SK-N-SH treated with all-trans-retinoic acid at 6 μM for 48 hours (cell line): Measurements from ENCODE around the gene ABR.

Experiments
- ATAC-seq: fragments of 200-7000 bp; cut with Tn5 transposase; 3 replicates; pipeline ENCODE4 v1.9.1; 2020; ENCODE audit warnings: mild to moderate bottlenecking, moderate library complexity
- ARNTL ChIP-seq: fragments of 450-650 bp; formaldehyde crosslinking; IDR thresholded peaks from 2 replicates; pipeline ENCODE4 v1.5.0; 2020; ENCODE audit warnings: low read depth, mild to moderate bottlenecking, moderate library complexity, borderline replicate concordance
- BACH2 ChIP-seq: fragments of 250-450 bp; sonication (Bioruptor Pico); IDR thresholded peaks from 2 replicates; pipeline ENCODE4 v1.9.0; 2021; ENCODE audit warnings: mild to moderate bottlenecking, borderline replicate concordance
- CREB5 ChIP-seq: fragments of 250-450 bp; sonication (Bioruptor Pico); IDR thresholded peaks from 2 replicates; pipeline ENCODE4 v1.5.1; 2020; ENCODE audit warnings: low read depth, mild to moderate bottlenecking, moderate library complexity
- CSDC2 ChIP-seq: fragments of 250-450 bp; sonication (Bioruptor Pico); IDR thresholded peaks from 2 replicates; pipeline ENCODE4 v1.5.0; 2020; ENCODE audit warnings: mild to moderate bottlenecking, moderate library complexity
- CSRNP3 ChIP-seq: fragments of 250-450 bp; sonication (Bioruptor Pico); IDR thresholded peaks from 2 replicates; pipeline ENCODE4 v1.5.1; 2021; ENCODE audit warnings: mild to moderate bottlenecking, moderate library complexity
- GLIS3 ChIP-seq: fragments of 250-450 bp; sonication (Bioruptor Pico); IDR thresholded peaks from 2 replicates; pipeline ENCODE4 v1.5.0; 2020; ENCODE audit warnings: mild to moderate bottlenecking, moderate library complexity
- OSR1 ChIP-seq: fragments of 250-450 bp; sonication (Bioruptor Pico); IDR thresholded peaks from 2 replicates; pipeline ENCODE4 v1.8.0; 2022; ENCODE audit warnings: moderate library complexity, mild to moderate bottlenecking, inconsistent platforms
- PATZ1 ChIP-seq: fragments of 250-450 bp; sonication (Bioruptor Pico); IDR thresholded peaks from 2 replicates; pipeline ENCODE4 v1.8.0; 2020; ENCODE audit warnings: mild to moderate bottlenecking, moderate library complexity, borderline replicate concordance
- POU6F1 ChIP-seq: fragments of 250-450 bp; sonication (Bioruptor Pico); IDR thresholded peaks from 2 replicates; pipeline ENCODE4 v1.8.0; 2021; ENCODE audit warnings: low read depth, mild to moderate bottlenecking, moderate library complexity, borderline replicate concordance
- TCF4 ChIP-seq: fragments of 250-450 bp; sonication (Bioruptor Pico); IDR thresholded peaks from 2 replicates; pipeline ENCODE4 v1.8.0; 2021; ENCODE audit warnings: mild to moderate bottlenecking, moderate library complexity, borderline replicate concordance
- TOX ChIP-seq: fragments of 250-450 bp; sonication (Bioruptor Pico); IDR thresholded peaks from 2 replicates; pipeline ENCODE4 v1.8.0; 2021; ENCODE audit warnings: mild to moderate bottlenecking, moderate library complexity, borderline replicate concordance
- TSHZ2 ChIP-seq: fragments of 250-450 bp; sonication (Bioruptor Pico); IDR thresholded peaks from 2 replicates; pipeline ENCODE4 v1.5.0; 2020; ENCODE audit warnings: mild to moderate bottlenecking, moderate library complexity
- ZC3H10 ChIP-seq: fragments of 250-450 bp; sonication (Bioruptor Pico); IDR thresholded peaks from 2 replicates; pipeline ENCODE4 v1.5.1; 2021; ENCODE audit warnings: mild to moderate bottlenecking, moderate library complexity
- ZFP3 ChIP-seq: fragments of 250-450 bp; sonication (Bioruptor Pico); IDR thresholded peaks from 2 replicates; pipeline ENCODE4 v1.5.0; 2020; ENCODE audit warnings: mild to moderate bottlenecking, moderate library complexity
- ZFP30 ChIP-seq: fragments of 450-650 bp; formaldehyde crosslinking; IDR thresholded peaks from 2 replicates; pipeline ENCODE4 v1.5.0; 2022; ENCODE audit warnings: mild to moderate bottlenecking, moderate library complexity
- ZNF565 ChIP-seq: fragments of 450-650 bp; formaldehyde crosslinking; conservative IDR thresholded peaks from 2 replicates; pipeline ENCODE4 v1.5.0; 2020; ENCODE audit warnings: low read depth, mild to moderate bottlenecking, moderate library complexity
- ZNF70 ChIP-seq: fragments of 450-650 bp; formaldehyde crosslinking; IDR thresholded peaks from 2 replicates; pipeline ENCODE4 v1.5.0; 2020; ENCODE audit warnings: mild to moderate bottlenecking, moderate library complexity
- ZNF8 ChIP-seq: fragments of 450-650 bp; formaldehyde crosslinking; IDR thresholded peaks from 2 replicates; pipeline ENCODE4 v1.5.0; 2020; ENCODE audit warnings: mild to moderate bottlenecking, moderate library complexity

The ABR gene

GRCh38 chr17:1125788-1126145, 54.0 kb downstream of the ABR start:
- TF ChIP-seq ZFP30 (CRISPR knock-in tag): no peak
- no peak for TF ChIP-seq GLIS3 (CRISPR knock-in tag)
- no peak for TF ChIP-seq CSDC2
- TF ChIP-seq POU6F1 (CRISPR knock-in tag): no peak
- TF ChIP-seq ZNF8 (CRISPR knock-in tag): no peak
- TF ChIP-seq ZC3H10 (CRISPR knock-in tag): no peak
- TF ChIP-seq ZFP3 (CRISPR knock-in tag): no peak
- ATAC-seq: no peak

GRCh38 chr17:1124896-1125787, 54.6 kb downstream of the ABR start:
- TF ChIP-seq CSDC2 (no peak), TOX (CRISPR knock-in tag) (no peak), CSRNP3 (no peak), TSHZ2 (CRISPR knock-in tag) (no peak), PATZ1 (CRISPR knock-in tag) (no peak), ZNF565 (CRISPR knock-in tag) (no peak), ZNF70 (CRISPR knock-in tag) (no peak), TCF4 (CRISPR knock-in tag) (no peak), GLIS3 (CRISPR knock-in tag) (no peak), ZNF8 (CRISPR knock-in tag) (no peak), CREB5 (no peak)
- TF ChIP-seq, all 23 proteins: peak for 0

GRCh38 chr17:1123921-1124715, 55.7 kb downstream of the ABR start:
- TF ChIP-seq ZNF70 (CRISPR knock-in tag): no peak
- no peak for TF ChIP-seq OSR1 (CRISPR knock-in tag)
- no peak for TF ChIP-seq POU6F1 (CRISPR knock-in tag)
- TF ChIP-seq ZC3H10 (CRISPR knock-in tag): no peak
- TF ChIP-seq ARNTL (CRISPR knock-in tag): no peak
- TF ChIP-seq PATZ1 (CRISPR knock-in tag): no peak
- TF ChIP-seq TOX (CRISPR knock-in tag): no peak
- no peak for TF ChIP-seq BACH2
- TF ChIP-seq CSRNP3: no peak
- no peak for ATAC-seq

More at GRCh38 chr17:1124896-1125787, 54.6 kb downstream of the ABR start:
- no peak for ATAC-seq
